ENCODE measurements around the gene PRR23B. TPM values are rescaled to one million over a fixed set of nuclear protein-coding genes. Genes with fewer than 3 reads are reported as not detected.

Gene PRR23B
- total and polyA plus RNA-seq, 2 experiments from 2014 or later: not detected

DNA sequence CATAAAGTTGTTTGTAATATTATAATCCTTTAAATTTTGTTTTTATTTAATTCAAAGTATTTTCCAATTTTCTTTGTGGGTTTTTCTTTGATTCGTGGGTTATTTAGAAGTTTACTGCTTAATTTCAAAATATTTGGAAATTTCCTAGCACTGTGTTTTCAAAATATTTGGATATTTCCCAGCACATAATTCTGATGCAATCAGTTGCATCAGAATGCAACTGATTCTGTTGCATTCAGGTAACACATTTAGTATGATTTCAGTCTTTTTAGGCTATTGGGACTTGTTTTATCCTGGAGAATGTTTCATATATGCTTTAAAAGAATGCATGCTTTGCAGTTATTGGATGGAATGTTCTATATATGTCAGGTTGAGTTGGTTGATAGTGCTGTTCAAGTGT, 42.2 kb upstream of the PRR23B start (continued):
- TF ChIP-seq ZNF462 (CRISPR knock-in tag; IDR thresholded peaks at IDR 0.05) (no peak), NANOG (IDR thresholded peaks at IDR 0.05; ENCODE audit: borderline replicate concordance) (no peak)

DNA sequence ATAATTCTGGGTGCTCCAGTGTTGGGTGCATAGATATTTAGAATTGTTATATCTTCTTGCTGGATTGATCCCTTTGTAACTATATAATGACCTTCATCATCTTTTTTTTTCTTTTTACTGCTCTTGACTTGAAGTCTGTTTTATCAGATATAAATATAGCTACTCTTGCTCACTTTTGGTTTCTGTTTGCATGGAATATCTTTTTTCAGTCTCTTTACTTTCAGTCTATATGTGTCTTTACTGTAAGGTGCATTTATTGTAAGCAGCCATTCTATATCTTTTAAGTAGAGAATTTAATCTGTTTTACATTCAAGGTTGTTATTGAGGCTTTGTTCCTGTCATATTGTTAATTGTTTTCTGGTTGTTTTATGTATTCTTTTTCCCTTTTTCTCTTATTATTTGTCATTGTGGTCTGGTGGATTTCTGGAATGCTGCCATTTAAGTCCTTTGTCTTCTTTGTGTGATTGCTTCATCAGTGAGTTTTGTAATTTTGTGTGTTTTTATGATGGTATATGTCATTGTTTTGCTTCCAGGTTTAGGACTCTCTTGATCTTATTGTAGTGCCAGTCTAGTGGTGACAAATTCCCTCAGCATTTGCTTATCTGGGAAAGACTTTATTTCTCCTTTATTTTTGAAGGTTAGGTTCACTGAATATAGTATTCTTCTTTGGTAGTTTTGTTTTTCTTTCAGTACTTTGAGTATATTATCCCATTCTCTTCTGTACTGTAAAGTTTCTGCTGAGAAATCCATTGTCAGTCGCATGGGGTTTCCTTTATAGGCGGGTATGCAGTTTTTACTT, 32.3 kb upstream of the PRR23B start:
- ATAC-seq (no peak), DNase-seq (ENCODE audit: low spot score) (no peak)
- no peaks in the 10 kb centered on the region for H3F3A ChIP-seq (replicated peaks; ENCODE audit: low read depth)
- H3K4me3 ChIP-seq: no peak overlapping the region
- H3K4me1 Mint-ChIP-seq: no peaks in the 10 kb centered on the region
- H3K27ac Mint-ChIP-seq: no peak overlapping the region
- peaks cover 12% of the 10 kb centered on the region for H3K9me3 Mint-ChIP-seq
- no peaks in the 10 kb centered on the region for H3K4me1 ChIP-seq (ENCODE audit: insufficient read depth)
- H3K27me3 Mint-ChIP-seq (ENCODE audit: insufficient read depth, low read depth, poor library complexity): no peaks in the 10 kb centered on the region
- H2AFZ ChIP-seq: no peak overlapping the region
- H3K79me2 ChIP-seq (replicated peaks; ENCODE audit: insufficient read depth): no peaks in the 10 kb centered on the region
- H4K20me1 ChIP-seq (replicated peaks; ENCODE audit: insufficient read depth): no peaks in the 10 kb centered on the region
- no peak overlapping the region for H3K27ac ChIP-seq (ENCODE audit: low read depth)
- no peak overlapping the region for H3K4me2 ChIP-seq
- H3K27me3 ChIP-seq (ENCODE audit: insufficient read depth): no peaks in the 10 kb centered on the region
- H3K9me2 ChIP-seq (ENCODE audit: insufficient read depth): no peaks in the 10 kb centered on the region
- no peak overlapping the region for H3K4me3 Mint-ChIP-seq
- H3K36me3 ChIP-seq (ENCODE audit: insufficient read depth): no peaks in the 10 kb centered on the region
- H3K36me3 Mint-ChIP-seq (ENCODE audit: low read depth): no peaks in the 10 kb centered on the region
- no peak for TF ChIP-seq NANOG (IDR thresholded peaks at IDR 0.05; ENCODE audit: borderline replicate concordance)
- TF ChIP-seq, protein P1, sequence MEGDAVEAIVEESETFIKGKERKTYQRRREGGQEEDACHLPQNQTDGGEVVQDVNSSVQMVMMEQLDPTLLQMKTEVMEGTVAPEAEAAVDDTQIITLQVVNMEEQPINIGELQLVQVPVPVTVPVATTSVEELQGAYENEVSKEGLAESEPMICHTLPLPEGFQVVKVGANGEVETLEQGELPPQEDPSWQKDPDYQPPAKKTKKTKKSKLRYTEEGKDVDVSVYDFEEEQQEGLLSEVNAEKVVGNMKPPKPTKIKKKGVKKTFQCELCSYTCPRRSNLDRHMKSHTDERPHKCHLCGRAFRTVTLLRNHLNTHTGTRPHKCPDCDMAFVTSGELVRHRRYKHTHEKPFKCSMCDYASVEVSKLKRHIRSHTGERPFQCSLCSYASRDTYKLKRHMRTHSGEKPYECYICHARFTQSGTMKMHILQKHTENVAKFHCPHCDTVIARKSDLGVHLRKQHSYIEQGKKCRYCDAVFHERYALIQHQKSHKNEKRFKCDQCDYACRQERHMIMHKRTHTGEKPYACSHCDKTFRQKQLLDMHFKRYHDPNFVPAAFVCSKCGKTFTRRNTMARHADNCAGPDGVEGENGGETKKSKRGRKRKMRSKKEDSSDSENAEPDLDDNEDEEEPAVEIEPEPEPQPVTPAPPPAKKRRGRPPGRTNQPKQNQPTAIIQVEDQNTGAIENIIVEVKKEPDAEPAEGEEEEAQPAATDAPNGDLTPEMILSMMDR (conservative IDR thresholded peaks at IDR 0.05; ENCODE audit: low read depth in 2 of 2): no peak
- no peak for TF ChIP-seq ZNF114 (CRISPR knock-in tag; IDR thresholded peaks at IDR 0.05)
- no peak for TF ChIP-seq ETS1 (IDR thresholded peaks at IDR 0.05)
- TF ChIP-seq STAT1 (IDR thresholded peaks at IDR 0.05; ENCODE audit: unreplicated experiment): no peak
